T-helper 1 cell treated with Interleukin-12 subunit alpha and Interleukin-12 subunit beta and Interleukin-4 antibody, amounts not matched to agents 30 ng/mL and 1 ng/mL, for 36 hours (primary cell): Measurements from ENCODE around the gene APLNR. TPM values are rescaled to one million over a fixed set of nuclear protein-coding genes. Genes with fewer than 3 reads are reported as not detected.
"Not testable (repeated sequence)": the region's sequence is repeated elsewhere in the genome, so short reads cannot be mapped to it uniquely, and the experiment has no call there.

Experiments used
- intact Hi-C: fragments of 100-400 bp; cut with micrococcal nuclease; formaldehyde crosslinking; loops from one replicate; pipeline ENCODE4 v1.15.1; 2024
- total RNA-seq: library from RNA; stranded (reverse); gene quantifications from 2 replicates; pipeline ENCODE4 v1.2.3, GENCODE V29; 2022

APLNR gene
- total RNA-seq = not detected in 2 replicates

GRCh38 chr11:57237204-57237681 is at the start of gene APLNR:
Gene APLNR, minus strand, starts transcription at chr11:57237250. Its CDS starts 246 bp downstream, at chr11:57237004.
- intact Hi-C loops = no loop called here

- intact Hi-C loops = no loop called here
Measured at GRCh38 chr11:57283231-57283990, 46.4 kb upstream of the APLNR start.

- intact Hi-C loops = not testable (repeated sequence)
Measured at GRCh38 chr11:57281546-57281945, 44.5 kb upstream of the APLNR start.

- intact Hi-C loops = loop anchor here (10.0 kb wide), 1 partner anchor 64 kb away; no protein-coding TSS in a partner anchor
Measured at GRCh38 chr11:57279116-57279515, 42.1 kb upstream of the APLNR start.

GRCh38 chr11:57278721-57279095 is 41.7 kb upstream of the APLNR start:
- intact Hi-C loops = loop anchor here (1.0 to 10.0 kb wide), 2 partner anchors 64 to 437 kb away; no protein-coding TSS in a partner anchor

GRCh38 chr11:57277845-57278720 is 41.0 kb upstream of the APLNR start:
- intact Hi-C loops = loop anchor here (1.0 to 10.0 kb wide), 2 partner anchors 63 to 437 kb away; no protein-coding TSS in a partner anchor

GRCh38 chr11:57276971-57277675 is 40.1 kb upstream of the APLNR start:
- intact Hi-C loops = loop anchor here (10.0 kb wide), 1 partner anchor 62 kb away; no protein-coding TSS in a partner anchor

- intact Hi-C loops = loop anchor here (10.0 kb wide), 1 partner anchor 62 kb away; no protein-coding TSS in a partner anchor
Measured at GRCh38 chr11:57276169-57276970, 39.3 kb upstream of the APLNR start.

- intact Hi-C loops = loop anchor here (10.0 kb wide), 1 partner anchor 61 kb away; no protein-coding TSS in a partner anchor
Measured at GRCh38 chr11:57275582-57275981, 38.5 kb upstream of the APLNR start.

- intact Hi-C loops = loop anchor here (10.0 kb wide), 1 partner anchor 60 kb away; no protein-coding TSS in a partner anchor
Measured at GRCh38 chr11:57274904-57275498, 38.0 kb upstream of the APLNR start.

- intact Hi-C loops = loop anchor here (10.0 kb wide), 1 partner anchor 59 kb away; no protein-coding TSS in a partner anchor
Measured at GRCh38 chr11:57273448-57274058, 36.5 kb upstream of the APLNR start.

GRCh38 chr11:57269571-57270021 is 32.5 kb upstream of the APLNR start:
- intact Hi-C loops = loop anchor here (10.0 kb wide), 1 partner anchor 55 kb away; no protein-coding TSS in a partner anchor

GRCh38 chr11:57266157-57266556 is 29.1 kb upstream of the APLNR start:
- intact Hi-C loops = no loop called here

GRCh38 chr11:57263351-57263750 is 26.3 kb upstream of the APLNR start:
- intact Hi-C loops = no loop called here

GRCh38 chr11:57262157-57262556 is 25.1 kb upstream of the APLNR start:
- intact Hi-C loops = no loop called here

- intact Hi-C loops = no loop called here
Measured at GRCh38 chr11:57260937-57261783, 24.1 kb upstream of the APLNR start.

GRCh38 chr11:57256119-57256518 is 19.1 kb upstream of the APLNR start:
- intact Hi-C loops = no loop called here

GRCh38 chr11:57255618-57256017 is 18.6 kb upstream of the APLNR start:
- intact Hi-C loops = no loop called here
